Measurements from ENCODE around the gene GPR32.
"Not testable (repeated sequence)": the region's sequence is repeated elsewhere in the genome, so short reads cannot be mapped to it uniquely, and the experiment has no call there.

Gene GPR32

GRCh38 chr19:50804420-50805272 is 34.4 kb downstream of the GPR32 start:
- FAIRE-seq = peak; percentile 92

GRCh38 chr19:50808856-50809255 is 38.6 kb downstream of the GPR32 start:
- no peak for FAIRE-seq

- not testable (repeated sequence) for FAIRE-seq
Measured at GRCh38 chr19:50811622-50812238, 41.5 kb downstream of the GPR32 start.

GRCh38 chr19:50812474-50812873 is 42.2 kb downstream of the GPR32 start:
- FAIRE-seq = no peak

GRCh38 chr19:50814883-50815282 is 44.6 kb downstream of the GPR32 start:
- FAIRE-seq = no peak

GRCh38 chr19:50815439-50815838 is 45.2 kb downstream of the GPR32 start:
- FAIRE-seq = no peak

- no peak for FAIRE-seq
Measured at GRCh38 chr19:50817941-50818858, 47.9 kb downstream of the GPR32 start.

GRCh38 chr19:50818859-50819472 is 48.7 kb downstream of the GPR32 start:
- FAIRE-seq = no peak

- no peak for FAIRE-seq
Measured at GRCh38 chr19:50819636-50820035, 49.4 kb downstream of the GPR32 start.

GRCh38 chr19:50820086-50820485 is 49.8 kb downstream of the GPR32 start:
- FAIRE-seq = no peak

GRCh38 chr19:50820549-50821247 is 50.4 kb downstream of the GPR32 start:
- no peak for FAIRE-seq

GRCh38 chr19:50821248-50821612 is 51.0 kb downstream of the GPR32 start:
- no peak for FAIRE-seq
